GM10847 (cell line): Measurements from ENCODE around the gene RHEBL1.

Source experiments
- POLR2A ChIP-seq: IDR thresholded peaks from 2 replicates; pipeline ENCODE4 v1.6.1; 2011; ENCODE audit not compliant: insufficient read length; ENCODE audit errors: extremely low read depth

RHEBL1 gene

GRCh38 chr12:49032679-49033447 lies 36.9 kb downstream of the RHEBL1 start:
- no peak for TF ChIP-seq POLR2A

GRCh38 chr12:49032276-49032675 lies 37.5 kb downstream of the RHEBL1 start:
- TF ChIP-seq POLR2A = no peak

- no peak for TF ChIP-seq POLR2A
Measured at GRCh38 chr12:49031573-49032161, 38.1 kb downstream of the RHEBL1 start.

- TF ChIP-seq POLR2A = no peak
Measured at GRCh38 chr12:49030714-49031572, 38.8 kb downstream of the RHEBL1 start.

- no peak for TF ChIP-seq POLR2A
Measured at GRCh38 chr12:49030119-49030518, 39.7 kb downstream of the RHEBL1 start.

GRCh38 chr12:49028666-49029275 lies 41.0 kb downstream of the RHEBL1 start:
- no peak for TF ChIP-seq POLR2A

- TF ChIP-seq POLR2A = no peak
Measured at GRCh38 chr12:49027846-49028555, 41.8 kb downstream of the RHEBL1 start.

- no peak for TF ChIP-seq POLR2A
Measured at GRCh38 chr12:49026678-49027480, 42.9 kb downstream of the RHEBL1 start.

GRCh38 chr12:49026101-49026500 lies 43.7 kb downstream of the RHEBL1 start:
- no peak for TF ChIP-seq POLR2A

- no peak for TF ChIP-seq POLR2A
Measured at GRCh38 chr12:49025463-49025862, 44.3 kb downstream of the RHEBL1 start.

GRCh38 chr12:49024543-49024942 lies 45.2 kb downstream of the RHEBL1 start:
- no peak for TF ChIP-seq POLR2A

GRCh38 chr12:49023812-49024211 lies 46.0 kb downstream of the RHEBL1 start:
- TF ChIP-seq POLR2A = no peak

- no peak for TF ChIP-seq POLR2A
Measured at GRCh38 chr12:49022558-49023178, 47.1 kb downstream of the RHEBL1 start.

GRCh38 chr12:49021292-49021915 lies 48.4 kb downstream of the RHEBL1 start:
- no peak for TF ChIP-seq POLR2A

GRCh38 chr12:49020441-49020840 lies 49.3 kb downstream of the RHEBL1 start:
- no peak for TF ChIP-seq POLR2A
